ENCODE measurements around the gene YPEL1. TPM values are rescaled to one million over a fixed set of nuclear protein-coding genes. Genes with fewer than 3 reads are reported as not detected.

The YPEL1 gene, protein sequence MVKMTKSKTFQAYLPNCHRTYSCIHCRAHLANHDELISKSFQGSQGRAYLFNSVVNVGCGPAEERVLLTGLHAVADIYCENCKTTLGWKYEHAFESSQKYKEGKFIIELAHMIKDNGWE
- 4.0 TPM in 2 replicates for total RNA-seq

DNA sequence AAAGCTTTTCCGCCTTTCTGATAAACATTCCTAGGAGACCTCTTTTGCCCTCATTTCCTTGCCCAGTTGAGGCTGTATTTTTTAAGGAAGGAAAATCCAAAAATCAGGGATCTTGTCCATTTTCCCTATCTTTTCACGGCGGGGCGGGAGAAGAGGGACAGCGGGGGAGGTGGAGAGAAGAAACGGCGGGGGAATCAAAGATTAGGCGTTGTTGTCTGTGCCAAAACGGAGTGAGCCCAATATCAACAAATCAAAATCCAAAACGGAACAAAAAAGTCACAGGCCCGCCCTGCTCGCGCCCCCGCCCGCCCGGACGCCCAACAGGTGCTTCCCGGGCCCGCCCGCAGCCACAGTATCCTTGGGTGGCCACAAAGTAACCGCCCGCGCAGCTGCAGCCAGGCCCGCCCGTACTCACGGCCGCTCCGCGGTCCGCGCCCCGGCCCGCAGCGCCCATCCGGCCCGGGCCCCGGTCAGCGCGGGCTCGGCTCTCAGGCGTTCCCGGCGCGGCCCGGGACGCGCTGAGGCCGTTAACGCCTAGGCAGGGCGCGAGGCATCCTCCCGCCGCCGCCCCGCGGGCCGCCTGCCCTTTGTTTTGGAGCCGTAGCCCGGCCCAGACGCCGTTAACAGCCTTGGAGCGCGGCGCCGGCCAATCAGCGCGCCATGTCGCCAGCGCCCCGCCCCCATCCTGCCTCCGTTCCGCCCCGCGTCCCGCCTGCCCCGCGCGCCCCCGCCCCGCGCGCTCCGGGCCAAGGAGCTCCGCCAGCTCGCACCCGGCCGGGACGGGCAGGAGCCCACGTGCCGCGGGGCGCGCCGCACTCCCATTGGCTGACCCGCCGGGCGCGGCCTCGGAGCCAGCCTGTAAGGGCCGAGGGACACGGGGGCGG lies at the start of gene YPEL1:
YPEL1 (minus strand) TSS at position 595 of the 884 bp plus-strand sequence. CDS start 25,050 bp downstream, outside the sequence.

Other genes starting within 250 kb of the YPEL1 start
- gene RIMBP3C, start 184.3 kb downstream of the YPEL1 start, total RNA-seq: 0.11 and 0.17 TPM in 2 replicates
- gene UBE2L3, start 168.1 kb downstream of the YPEL1 start, total RNA-seq: 20.9 and 22.2 TPM in 2 replicates
- 10.1 and 10.2 TPM in 2 replicates for gene YDJC, start 105.8 kb downstream of the YPEL1 start, total RNA-seq
- gene CCDC116, start 103.0 kb downstream of the YPEL1 start, total RNA-seq: under 0.01 TPM in 1 of 2 replicates, not detected in the other
- gene SDF2L1, start 93.5 kb downstream of the YPEL1 start, total RNA-seq: 35.9 and 50.3 TPM in 2 replicates
- gene PPIL2, start 69.8 kb downstream of the YPEL1 start, total RNA-seq: 16.1 and 17.7 TPM in 2 replicates
- gene MAPK1, start 131.9 kb upstream of the YPEL1 start, total RNA-seq: 45.7 and 54.9 TPM in 2 replicates
- gene PPM1F, start 217.1 kb upstream of the YPEL1 start, total RNA-seq: 92.3 and 122 TPM in 2 replicates
- gene TOP3B, start 247.0 kb upstream of the YPEL1 start, total RNA-seq: 13.9 and 14.0 TPM in 2 replicates